ENCODE results near the gene SYTL3.
"Not testable (repeated sequence)": the region's sequence is repeated elsewhere in the genome, so short reads cannot be mapped to it uniquely, and the experiment has no call there.

The SYTL3 gene

GRCh38 chr6:158778005-158778527 lies 128.2 kb downstream of the SYTL3 start:
- no peak for DNase-seq

- no peak for DNase-seq
Observed at GRCh38 chr6:158780246-158780884, 130.5 kb downstream of the SYTL3 start.

DNA sequence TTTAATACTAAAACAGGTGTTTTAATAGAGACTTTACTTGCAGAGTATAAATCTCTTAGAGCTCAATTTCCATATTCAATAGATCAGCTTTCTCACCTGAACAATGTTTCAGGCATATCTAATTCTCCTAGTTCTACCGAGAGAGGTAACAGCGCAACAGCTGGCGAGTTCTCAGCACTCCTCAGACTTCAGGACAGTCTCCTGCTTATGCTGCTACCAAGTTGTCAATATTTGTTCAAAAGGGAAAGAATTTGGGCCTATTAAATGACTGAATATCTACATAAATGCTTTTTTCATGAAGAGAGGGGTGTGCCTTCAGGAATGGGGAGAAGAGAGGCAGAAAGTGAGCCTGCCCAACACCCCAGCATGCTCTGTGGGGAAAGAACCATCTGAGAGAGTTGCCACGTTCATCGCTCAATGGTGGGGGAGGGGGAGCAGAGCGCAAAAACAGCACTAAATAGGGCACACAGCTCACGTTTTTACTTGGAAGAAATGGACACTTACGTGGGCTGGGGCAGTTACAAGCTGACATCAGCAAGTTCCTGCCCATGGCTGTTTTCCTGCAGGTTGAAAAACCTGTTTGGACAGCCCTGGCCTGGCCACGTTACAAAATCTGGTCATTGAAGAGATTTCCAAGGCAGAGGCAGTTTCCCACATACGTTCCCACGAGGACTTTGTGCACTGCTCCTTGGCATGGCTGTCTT lies 131.3 kb downstream of the SYTL3 start:
- no peak for DNase-seq

DNA sequence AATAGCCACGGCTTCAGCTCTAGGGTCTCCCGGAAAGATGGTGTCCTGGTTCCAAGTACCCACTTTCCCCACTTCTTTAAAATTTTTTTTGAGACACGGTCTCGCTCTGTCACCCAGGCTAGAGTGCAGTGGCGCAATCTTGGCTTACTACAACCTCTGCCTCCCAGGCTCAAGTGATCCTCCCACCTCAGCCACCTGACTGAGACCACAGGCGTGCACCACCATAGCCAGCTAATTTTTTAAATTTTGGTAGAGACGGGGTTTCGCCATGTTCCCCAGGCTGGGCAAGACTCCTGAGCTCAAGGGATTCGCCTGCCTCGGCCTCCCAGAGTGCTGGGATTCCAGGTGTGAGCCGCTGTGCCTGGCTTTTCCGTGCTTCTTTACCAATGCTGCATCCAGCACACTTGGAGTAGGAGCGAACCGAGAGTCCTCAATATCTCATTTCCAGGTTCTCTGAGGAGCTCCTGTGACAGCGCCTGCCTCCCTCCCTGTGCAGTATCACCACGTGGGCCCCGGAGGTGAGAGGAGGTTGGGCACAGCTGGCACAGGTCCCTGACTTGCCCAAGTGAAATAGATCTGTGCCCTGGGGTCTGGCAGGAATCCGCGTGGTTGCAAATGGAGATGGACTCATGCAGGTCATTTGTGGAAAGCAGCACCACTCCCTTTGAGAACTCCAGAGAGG lies 132.0 kb downstream of the SYTL3 start:
- DNase-seq = no peak

DNA sequence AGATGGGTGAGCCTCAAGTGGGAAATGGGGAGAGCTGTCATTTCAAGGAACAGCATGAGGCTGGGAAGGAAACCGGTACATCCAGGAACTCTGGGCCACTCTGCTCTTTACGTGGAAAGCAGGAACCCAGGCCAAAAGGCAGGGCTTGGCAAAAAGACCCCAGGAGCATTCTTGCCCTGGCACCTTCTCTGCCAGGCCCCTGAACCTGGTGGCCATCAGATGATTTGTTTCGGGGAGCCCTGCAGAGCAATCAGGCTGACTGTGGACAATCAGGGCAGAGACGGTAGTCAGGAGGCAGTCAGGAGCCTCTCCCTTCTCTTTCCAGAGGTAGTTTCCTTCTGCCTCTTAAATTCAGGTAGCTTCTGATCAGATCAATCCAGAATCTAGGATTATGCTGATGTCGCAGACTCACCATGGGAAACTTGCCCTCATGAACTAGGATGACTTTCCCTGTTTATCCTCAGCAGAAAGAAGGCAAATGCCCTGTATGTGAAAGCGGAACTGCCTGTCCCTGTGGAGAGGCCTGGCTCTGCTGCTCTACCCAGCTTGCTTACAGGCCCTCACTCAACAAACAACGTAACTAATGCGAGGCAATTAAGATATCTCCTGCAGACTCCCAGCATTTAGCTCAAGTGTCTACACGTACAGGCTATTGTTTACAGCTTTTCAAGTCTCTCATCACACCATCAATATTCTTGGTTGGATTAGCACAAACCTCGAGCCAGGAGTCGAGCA lies 132.7 kb downstream of the SYTL3 start:
- DNase-seq = no peak

GRCh38 chr6:158783167-158783450 lies 133.3 kb downstream of the SYTL3 start:
- no peak for DNase-seq

GRCh38 chr6:158783851-158784250 lies 134.0 kb downstream of the SYTL3 start:
- no peak for DNase-seq

DNA sequence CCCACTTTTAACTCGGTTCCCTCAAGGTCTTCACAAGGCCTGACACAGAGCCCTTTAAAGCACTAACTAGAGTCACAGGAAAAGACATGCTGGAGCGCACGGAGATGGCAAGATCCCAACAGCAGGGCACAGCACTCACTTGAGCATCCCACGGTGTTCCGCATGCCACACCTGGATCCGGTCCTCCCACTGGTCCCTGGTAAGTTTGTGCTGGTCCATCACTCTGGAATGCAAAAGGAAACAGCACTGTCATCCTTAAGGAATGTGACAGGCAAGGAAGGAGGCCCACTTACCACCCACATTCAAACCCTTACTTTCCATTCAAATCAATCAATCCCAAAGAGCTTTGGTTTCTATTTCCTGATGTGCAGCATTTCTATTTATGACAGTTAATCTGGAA lies 134.7 kb downstream of the SYTL3 start:
- DNase-seq = peak; percentile 39

GRCh38 chr6:158785036-158785435 lies 135.2 kb downstream of the SYTL3 start:
- DNase-seq = no peak

- no peak for DNase-seq
Observed at GRCh38 chr6:158786645-158787304, 136.9 kb downstream of the SYTL3 start.

- no peak for DNase-seq
Observed at GRCh38 chr6:158787395-158787794, 137.5 kb downstream of the SYTL3 start.

DNA sequence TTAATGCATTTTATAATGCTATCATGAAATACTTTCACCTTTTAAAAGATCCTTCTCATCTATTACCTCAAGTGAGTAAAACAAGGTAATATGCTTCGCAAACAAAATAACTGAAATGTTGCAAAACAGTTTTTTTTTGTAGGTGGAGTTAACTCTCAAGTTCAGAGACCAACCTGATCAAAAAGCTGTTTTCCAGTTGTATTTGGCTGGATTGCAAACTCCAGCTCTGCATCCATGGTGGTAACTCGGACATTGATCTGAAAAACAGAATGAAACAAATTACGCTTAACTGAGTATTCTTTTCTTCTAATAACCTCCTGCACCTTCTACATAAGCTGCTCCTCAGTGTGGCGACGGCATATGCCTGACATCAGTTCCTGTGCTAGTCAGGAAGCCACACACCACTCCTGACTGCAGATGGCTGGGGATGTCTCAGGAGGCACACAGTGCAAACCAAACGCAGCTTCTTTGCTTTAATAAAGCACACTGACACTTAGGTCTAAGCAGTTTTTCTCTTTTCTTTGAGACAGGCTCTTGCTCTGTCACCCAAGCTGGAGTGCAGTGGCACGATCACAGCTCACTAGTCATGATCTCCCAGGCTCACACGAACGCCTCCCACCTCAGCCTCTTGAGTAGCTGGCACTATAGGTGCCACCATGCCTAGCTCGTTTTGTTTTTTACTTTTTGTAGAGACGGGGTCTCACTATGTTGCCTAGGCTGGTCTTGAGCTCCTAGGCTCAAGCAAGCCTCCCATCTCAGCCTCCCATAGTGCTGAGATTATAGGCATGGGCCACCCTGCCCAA lies 139.5 kb downstream of the SYTL3 start:
- DNase-seq = no peak

DNA sequence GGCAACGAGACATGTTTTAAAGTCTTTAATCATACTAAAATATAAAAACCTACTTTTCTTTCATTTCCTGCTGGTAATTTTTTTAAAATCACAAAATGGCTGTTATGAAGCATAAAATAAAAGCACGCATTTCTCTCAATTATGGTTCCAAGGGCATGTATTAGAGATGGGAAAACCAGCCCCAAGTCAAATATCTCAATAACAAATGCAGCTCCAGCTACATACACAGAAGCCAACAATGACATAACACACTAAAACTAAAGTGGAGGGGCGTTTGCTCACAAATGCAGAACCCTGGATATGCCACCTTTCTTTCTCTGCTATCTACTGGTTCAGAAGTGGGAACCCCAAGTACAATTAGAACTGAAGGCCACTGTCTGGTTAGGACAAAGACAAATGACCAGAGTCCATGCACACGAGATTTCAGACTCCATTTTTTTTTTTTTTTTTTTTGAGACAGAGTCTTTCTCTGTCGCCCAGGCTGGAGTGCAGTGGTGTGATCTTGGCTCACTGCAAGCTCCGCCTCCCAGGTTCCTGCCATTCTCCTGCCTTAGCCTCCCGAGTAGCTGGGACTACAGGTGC lies 141.5 kb downstream of the SYTL3 start:
- DNase-seq = no peak

DNA sequence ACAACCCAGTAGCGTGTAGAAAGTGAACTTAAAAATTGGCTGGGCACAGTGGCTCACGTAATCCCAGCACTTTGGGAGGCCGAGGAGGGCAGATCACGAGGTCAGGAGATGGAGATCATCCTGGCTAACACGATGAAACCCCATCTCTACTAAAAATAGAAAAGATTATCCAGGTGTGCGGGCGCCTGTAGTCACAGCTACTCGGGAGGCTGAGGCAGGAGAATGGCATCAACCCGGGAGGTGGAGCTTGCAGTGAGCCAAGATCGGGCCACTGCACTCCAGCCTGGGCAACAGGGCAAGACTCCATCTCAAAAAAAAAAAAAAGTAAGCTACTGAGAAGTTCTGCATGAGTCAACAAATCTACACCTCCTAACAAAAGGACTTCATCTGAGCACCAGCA lies 142.7 kb downstream of the SYTL3 start:
- DNase-seq = not testable (repeated sequence)

GRCh38 chr6:158793432-158793831 lies 143.6 kb downstream of the SYTL3 start:
- peak; percentile 56 for DNase-seq

DNA sequence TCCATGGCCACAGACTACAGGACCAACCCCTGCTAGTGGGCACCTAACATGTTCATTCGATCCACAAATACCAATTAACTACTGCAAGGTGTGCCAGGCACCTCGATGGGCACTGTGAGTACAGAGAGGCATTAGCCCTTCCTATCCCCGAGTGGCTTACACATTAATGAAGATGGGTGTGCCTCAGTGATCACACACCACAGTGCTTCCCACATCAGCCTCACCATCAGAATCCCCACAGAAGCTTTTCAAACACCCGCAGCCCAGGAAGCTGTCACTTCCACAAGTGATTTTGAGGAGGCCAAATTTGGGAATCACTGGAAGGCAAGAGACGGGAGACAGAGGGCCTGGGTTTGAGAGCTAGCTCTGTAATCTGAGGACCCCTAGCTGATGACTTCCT lies 145.7 kb downstream of the SYTL3 start:
- no peak for DNase-seq

- DNase-seq = no peak
Observed at GRCh38 chr6:158796353-158796752, 146.5 kb downstream of the SYTL3 start.

DNA sequence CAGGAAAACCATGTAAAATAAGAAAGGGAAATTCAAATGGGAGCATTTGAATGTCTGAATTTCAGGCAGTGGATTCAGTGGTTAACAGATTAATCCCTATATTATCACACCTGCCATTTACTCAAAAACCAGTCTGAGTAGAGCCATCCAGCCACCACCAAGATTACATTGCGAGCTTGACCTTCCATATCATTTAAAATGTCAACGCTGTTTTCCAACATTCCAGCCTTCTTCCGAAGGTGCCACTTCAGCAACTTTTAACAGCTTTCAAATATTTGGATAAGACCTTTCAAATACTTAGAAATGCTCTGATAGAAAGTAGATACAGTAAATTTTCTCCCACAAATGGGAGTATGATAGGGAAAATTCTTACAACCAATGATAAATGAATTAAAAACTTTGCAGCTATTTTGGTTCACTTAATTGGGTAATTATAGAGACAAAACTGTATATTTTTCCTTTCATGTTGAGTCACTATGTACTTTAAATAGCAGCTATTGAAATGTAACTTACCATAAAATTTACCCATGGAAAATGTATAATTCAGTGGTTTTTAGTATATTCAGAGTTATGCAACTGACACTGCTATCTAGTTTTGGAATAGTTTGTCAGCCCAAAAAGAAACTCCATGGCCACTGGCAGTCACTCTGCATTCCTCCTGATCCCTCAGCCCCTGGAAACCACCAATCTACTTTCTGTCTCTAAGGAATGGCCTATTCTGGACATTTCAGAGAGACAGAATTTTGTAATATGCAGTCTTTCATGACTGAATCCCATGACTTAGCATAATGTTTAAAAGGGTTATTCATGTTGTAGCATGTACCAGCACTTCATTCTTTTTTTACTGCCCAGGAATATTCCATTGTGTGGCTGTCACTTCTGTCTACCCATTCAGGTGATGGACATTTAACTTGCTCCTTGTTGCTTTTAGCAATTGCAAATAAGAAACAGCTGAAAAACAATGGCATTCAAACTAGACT lies 147.8 kb downstream of the SYTL3 start:
- DNase-seq = no peak

DNA sequence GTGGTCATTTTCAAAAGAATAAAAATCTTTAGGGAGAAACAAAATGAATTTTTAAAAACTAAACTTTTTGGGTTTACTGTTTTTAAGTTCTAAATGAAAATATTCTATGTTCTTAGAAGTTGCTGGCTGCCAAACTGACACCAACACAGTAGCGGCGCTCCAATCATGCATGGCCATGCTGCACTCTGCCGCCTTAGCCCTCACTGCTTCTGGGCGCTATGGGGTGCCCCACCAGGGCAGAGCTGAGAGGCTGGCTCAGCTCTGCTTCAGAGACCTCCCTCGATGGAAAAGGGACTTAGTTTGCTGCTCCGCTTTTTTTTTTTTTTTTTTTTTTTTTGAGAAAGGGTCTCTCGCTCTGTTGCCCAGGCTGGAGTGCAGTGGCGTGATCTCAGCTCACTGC lies 148.5 kb downstream of the SYTL3 start:
- no peak for DNase-seq

DNA sequence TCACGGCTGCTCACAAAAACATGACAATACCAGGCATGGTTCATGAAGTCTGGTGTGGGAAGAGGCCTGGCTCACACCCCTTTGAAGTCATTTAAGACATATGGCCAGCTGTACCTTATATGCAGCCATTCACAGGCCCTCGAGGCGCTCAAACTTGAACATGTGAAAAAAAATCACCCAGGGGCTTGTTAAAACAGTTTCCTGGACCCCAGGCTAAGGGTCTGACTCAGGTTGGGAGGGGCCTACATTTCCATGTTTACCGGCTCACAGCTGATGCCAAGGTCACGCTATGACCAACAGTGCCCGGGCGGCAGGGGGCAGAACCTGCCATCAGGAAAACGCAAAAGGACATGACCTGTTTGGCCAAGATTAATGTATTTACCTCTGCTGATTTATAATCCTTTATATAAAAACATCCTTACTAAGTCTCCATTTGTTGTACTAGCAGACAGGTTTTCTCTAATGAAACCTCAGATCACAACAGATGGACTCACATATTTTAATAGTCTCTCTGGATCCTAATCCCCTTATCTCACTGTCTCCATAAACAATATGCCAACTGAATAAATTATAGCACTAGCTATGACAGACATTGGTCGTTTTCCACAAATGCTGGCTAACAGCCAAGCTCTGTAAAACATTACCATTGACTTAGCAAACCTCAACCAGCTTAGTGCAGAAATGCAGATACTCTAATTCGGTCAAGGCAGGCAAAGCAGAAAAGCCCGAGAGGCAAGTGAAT lies 149.4 kb downstream of the SYTL3 start:
- DNase-seq = no peak
